T follicular helper cell (primary cell): ENCODE measurements around the gene B3GNT4.
A peak's percentile ranks its signal among the peaks of the same experiment; 100 is the strongest.
"Not testable (repeated sequence)": the region's sequence is repeated elsewhere in the genome, so short reads cannot be mapped to it uniquely, and the experiment has no call there.

Experiments used
- DNase-seq: peaks from one replicate; pipeline ENCODE4 v3.0.0-alpha.2; 2020; ENCODE audit warnings: low read depth

The B3GNT4 gene

GRCh38 chr12:122189626-122190475, 13.7 kb upstream of the B3GNT4 start:
- DNase-seq: no peak

- peak; percentile 40 for DNase-seq
Observed at GRCh38 chr12:122190842-122191668, 12.5 kb upstream of the B3GNT4 start.

- no peak for DNase-seq
Observed at GRCh38 chr12:122192441-122192840, 11.1 kb upstream of the B3GNT4 start.

- no peak for DNase-seq
Observed at GRCh38 chr12:122194804-122195203, 8.7 kb upstream of the B3GNT4 start.

- no peak for DNase-seq
Observed at GRCh38 chr12:122195405-122195804, 8.1 kb upstream of the B3GNT4 start.

- no peak for DNase-seq
Observed at GRCh38 chr12:122197612-122197966, 5.9 kb upstream of the B3GNT4 start.

- no peak for DNase-seq
Observed at GRCh38 chr12:122199484-122200355, 3.8 kb upstream of the B3GNT4 start.

GRCh38 chr12:122200541-122201175, 2.9 kb upstream of the B3GNT4 start:
- DNase-seq: no peak

- no peak for DNase-seq
Observed at GRCh38 chr12:122201381-122201780, 2.1 kb upstream of the B3GNT4 start.

- no peak for DNase-seq
Observed at GRCh38 chr12:122202017-122202416, 1.5 kb upstream of the B3GNT4 start.

- not testable (repeated sequence) for DNase-seq
Observed at GRCh38 chr12:122202811-122203210, 698 bp upstream of the B3GNT4 start.

- no peak for DNase-seq
Observed at GRCh38 chr12:122204167-122205052, 901 bp downstream of the B3GNT4 start.

GRCh38 chr12:122205053-122205925, 1.8 kb downstream of the B3GNT4 start:
- DNase-seq: no peak

- no peak for DNase-seq
Observed at GRCh38 chr12:122206111-122206881, 2.8 kb downstream of the B3GNT4 start.

- no peak for DNase-seq
Observed at GRCh38 chr12:122206976-122207375, 3.5 kb downstream of the B3GNT4 start.

GRCh38 chr12:122207391-122207790, 3.9 kb downstream of the B3GNT4 start:
- DNase-seq: no peak

GRCh38 chr12:122208073-122208820, 4.7 kb downstream of the B3GNT4 start:
- no peak for DNase-seq

GRCh38 chr12:122215771-122216170, 12.3 kb downstream of the B3GNT4 start:
- DNase-seq: no peak
